Dermis blood vessel endothelial cell (primary cell): Measurements from ENCODE around the gene COPA. TPM values are rescaled to one million over a fixed set of nuclear protein-coding genes. Genes with fewer than 3 reads are reported as not detected.

Experiments used
- DNase-seq: peaks from one replicate; pipeline ENCODE4 v3.0.0; 2010
- total RNA-seq: library from RNA; depleted of rRNA; stranded (reverse); fragments of >200 nt; gene quantifications from 2 replicates; pipeline ENCODE4 v1.2.3, GENCODE V29; 2014

COPA gene
- total RNA-seq, 1 donor from 2014 or later = 248 TPM

DNA sequence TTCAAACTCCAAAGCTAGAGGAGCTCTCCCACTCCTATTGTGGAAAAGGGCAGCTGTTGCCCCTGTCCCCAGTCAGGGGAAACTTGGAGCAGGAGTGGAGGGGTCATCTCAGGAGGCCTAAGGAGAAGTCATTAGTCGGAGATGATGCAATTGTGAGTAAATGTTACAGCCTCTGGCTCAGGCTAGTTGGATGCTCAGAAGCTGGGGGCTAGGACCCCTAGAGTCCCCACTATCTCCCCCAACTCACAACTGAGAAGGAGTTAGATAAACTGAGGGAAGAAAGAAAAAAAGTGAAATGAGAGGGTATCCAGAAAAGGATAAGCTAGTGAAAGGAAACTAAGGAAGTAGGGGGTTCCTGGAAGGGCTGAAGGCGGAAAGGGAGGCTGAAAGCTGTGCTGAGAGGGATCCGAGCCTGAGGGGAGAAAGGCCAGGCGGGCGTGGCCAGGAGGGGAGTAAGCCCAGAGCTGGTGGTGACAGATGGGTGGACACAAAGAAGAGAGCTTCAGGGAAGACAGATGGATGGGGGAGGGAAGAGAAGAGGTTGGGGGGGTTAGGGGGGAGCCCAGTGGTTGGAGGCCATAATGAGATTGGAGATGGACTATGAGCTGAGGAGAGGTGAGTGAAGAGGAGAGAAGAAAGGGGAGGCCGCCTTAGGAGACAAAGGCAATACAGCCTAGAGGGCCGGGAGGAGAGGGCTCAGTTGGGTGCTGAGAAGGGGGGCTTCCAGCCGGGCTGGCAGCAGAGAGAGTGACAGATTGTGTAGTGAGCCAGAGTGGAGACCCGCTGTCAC lies 19.3 kb upstream of the COPA start:
- DNase-seq = no peak

DNA sequence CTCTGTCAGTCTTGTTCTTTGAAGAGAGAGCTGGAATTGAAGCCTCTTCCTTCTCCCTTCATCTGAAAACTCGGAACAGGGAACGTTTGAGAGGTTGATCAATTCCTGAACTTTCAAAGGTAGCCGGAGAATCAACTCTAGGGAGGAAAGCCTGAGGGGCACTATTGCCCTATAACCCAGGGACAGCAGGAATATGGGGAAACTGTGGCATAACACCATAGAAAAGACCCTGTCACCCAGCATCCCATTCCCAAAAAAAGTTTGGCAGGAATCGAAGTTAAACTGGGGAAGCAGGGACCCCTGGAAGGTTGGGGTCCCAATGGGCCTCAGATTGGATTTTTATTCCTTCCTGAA lies 18.7 kb upstream of the COPA start:
- DNase-seq = no peak

DNA sequence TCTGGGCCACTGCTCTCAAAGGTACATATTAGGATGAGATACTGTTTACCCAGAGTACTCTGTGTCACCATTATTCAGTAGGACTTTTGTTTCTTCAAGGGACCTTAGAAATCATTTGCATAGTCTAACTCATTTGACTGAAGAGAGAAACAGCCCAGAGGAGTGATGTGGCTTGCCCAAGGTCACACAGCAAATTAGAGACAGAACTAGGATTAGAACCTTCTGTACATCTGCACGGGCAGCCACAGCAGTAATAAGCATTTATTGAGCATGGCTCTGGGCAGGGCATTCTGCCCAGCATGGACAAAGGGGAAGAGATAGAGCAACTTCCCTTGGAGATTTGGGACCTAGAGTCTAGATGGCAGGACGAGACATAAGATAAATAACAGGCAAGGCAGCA lies 18.1 kb upstream of the COPA start:
- no peak for DNase-seq

- DNase-seq = no peak
Observed at GRCh38 chr1:160360227-160360695, 17.2 kb upstream of the COPA start.

DNA sequence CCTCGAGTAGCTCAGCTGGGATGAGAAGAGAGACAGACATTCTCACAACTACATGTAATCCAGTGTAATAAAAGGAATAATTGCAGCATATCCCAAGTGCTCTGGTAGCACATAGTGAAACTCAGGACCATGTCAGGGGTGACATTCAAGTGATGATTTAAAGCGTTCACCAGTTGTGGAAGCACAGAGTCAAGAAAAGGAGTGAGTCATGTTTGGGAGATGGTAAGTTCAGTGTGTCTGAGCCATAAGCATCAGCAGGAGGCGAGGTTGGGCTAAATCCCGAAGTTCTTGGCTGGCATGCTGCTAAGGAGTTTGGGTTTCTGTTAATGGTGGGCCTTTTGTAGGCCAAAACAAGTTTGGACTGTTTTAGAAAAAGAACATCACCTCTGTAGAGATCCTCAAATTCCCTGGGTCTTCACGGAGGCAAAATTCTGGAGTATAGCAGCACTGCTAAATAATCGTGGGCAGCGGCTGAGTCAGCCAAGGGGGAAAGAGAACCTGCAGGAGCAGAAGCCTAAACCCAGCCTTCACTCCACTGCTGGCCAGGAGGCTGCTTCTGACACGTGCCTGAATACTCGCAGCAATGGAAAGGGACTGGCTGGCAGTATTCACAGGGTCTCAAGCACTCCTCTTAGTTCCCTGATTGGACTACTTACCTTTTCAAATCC lies 16.6 kb upstream of the COPA start:
- DNase-seq = no peak

DNA sequence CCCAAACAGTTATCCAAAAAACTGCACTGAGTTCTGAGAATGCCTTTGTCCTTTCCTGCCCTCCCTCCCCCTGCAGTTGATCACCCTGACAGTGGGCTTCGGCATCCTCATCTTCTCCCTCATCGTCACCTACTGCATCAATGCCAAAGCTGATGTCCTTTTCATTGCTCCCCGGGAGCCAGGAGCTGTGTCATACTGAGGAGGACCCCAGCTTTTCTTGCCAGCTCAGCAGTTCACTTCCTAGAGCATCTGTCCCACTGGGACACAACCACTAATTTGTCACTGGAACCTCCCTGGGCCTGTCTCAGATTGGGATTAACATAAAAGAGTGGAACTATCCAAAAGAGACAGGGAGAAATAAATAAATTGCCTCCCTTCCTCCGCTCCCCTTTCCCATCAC lies 15.0 kb upstream of the COPA start:
- no peak for DNase-seq

GRCh38 chr1:160357286-160358002 lies 14.4 kb upstream of the COPA start:
- DNase-seq = no peak

GRCh38 chr1:160354388-160354985 lies 11.4 kb upstream of the COPA start:
- peak; percentile 58 for DNase-seq

- peak; percentile 13 for DNase-seq
Observed at GRCh38 chr1:160353223-160353622, 10.2 kb upstream of the COPA start.

DNA sequence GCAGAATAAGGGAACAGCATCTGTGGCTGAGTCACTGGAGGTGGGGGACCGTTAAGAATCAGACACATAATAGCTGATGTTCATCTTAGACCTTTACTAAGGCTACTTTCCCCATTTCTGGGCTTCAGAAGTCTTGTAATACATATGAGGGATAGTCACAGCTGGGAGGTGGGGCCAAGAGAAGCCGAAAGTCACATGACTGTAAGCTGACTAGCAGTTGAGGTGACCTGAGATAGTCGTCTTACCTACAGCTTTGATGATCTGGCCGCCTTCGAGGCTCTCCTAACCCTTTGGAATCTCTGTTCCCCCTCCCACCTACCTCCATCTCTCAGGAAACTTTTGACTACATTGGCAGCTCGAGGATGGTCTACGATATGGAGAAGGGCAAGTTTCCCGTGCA lies 9.5 kb upstream of the COPA start:
- no peak for DNase-seq

DNA sequence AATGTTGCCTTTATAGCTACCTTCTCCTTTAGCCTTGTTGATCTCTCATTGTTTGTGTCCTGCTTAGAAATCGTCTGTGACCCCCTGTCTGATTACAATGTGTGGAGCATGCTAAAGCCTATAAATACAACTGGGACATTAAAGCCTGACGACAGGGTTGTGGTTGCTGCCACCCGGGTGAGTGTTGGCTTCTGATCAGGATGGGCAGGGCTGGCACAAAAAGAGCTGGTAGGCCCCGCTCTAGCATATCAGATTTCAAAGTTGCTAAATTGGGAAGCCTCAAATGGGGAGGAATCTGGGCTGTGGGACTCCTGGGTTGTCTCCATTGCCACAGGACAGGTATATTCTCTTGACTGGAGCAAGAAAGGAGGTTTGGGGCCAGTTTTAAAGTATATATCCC lies 8.6 kb upstream of the COPA start:
- DNase-seq = no peak

- DNase-seq = no peak
Observed at GRCh38 chr1:160346958-160347357, 3.9 kb upstream of the COPA start.

GRCh38 chr1:160346463-160346862 lies 3.4 kb upstream of the COPA start:
- DNase-seq = no peak

- no peak for DNase-seq
Observed at GRCh38 chr1:160344936-160345335, 1.9 kb upstream of the COPA start.

DNA sequence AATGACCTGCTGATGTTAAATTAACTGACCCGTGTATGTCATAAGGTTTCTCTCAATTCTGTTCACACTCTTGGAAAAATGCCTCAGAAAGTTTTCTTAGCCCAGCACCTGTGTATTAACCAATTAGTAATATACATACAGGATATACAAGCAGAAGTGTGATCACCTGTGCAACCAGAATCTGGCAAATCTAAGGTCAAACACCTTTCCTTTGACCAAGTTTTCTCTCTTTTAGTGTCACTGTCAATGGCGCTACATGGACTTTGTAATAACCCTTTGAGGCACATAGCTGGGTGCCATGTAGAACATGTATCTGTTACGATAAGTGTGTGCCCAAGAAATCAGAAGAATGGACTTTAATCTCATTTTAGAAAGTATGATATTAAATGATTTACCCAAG lies 1.2 kb upstream of the COPA start:
- DNase-seq = no peak

- DNase-seq = peak; percentile 37
Observed at GRCh38 chr1:160342526-160342925, 524 bp downstream of the COPA start.

- DNase-seq = no peak
Observed at GRCh38 chr1:160340866-160341265, 2.2 kb downstream of the COPA start.

DNA sequence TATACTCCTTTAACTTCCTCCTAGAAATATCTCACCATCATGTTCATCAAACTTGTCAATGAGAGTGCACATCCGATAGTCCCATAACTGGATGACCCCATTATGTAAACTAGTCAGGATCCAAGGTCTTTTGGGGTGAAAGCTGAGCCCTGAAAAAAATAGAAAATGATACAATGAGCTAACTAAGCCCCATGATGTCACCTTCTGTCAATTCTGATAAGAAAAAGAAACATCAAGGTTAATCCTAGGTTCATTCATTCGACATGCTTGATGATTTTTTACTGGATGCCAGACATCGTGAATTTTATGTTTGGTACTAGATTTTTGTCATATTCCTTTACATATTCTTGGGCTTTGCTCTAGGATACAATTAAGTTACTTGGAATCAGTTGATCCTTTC lies 2.9 kb downstream of the COPA start:
- peak; percentile 6 for DNase-seq

DNA sequence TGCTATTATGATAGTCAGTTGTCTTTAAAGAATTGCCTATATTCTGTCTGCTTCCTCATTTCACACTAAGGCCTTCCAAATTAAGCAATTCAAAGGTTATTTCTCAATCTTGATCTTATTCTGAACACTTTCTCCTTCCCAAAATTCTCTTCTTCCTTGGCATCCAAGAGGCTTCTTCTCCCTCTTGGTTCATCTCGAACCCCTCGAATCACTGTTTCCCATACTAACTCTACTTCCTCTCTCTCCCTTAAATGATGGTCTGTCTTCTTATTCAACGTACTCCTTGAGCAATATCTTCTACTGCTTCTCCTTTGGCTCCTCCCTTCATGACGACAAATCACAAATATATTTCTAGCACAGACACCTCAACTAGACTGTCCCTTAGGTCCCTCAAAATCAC lies 4.5 kb downstream of the COPA start:
- no peak for DNase-seq

- DNase-seq = no peak
Observed at GRCh38 chr1:160332516-160332915, 10.5 kb downstream of the COPA start.

DNA sequence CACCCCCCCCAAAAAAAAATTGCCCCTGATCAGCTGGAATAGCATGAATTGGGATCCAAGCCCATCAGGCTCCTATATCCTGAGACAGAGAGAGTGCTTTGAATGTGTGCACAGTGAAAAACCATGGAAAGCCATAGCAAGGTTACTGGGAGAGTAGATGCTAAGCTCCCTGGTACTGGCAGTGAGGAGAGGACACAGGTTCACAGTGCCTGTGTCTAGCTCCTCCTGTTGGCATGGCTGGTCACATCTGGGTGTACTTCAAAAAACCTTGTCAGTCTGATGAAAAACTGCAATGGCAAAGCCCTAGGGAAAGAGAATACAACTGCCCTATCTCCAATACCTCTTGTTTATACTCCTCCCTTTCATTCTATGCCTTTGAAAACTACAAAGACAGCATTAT lies 12.9 kb downstream of the COPA start:
- no peak for DNase-seq

DNA sequence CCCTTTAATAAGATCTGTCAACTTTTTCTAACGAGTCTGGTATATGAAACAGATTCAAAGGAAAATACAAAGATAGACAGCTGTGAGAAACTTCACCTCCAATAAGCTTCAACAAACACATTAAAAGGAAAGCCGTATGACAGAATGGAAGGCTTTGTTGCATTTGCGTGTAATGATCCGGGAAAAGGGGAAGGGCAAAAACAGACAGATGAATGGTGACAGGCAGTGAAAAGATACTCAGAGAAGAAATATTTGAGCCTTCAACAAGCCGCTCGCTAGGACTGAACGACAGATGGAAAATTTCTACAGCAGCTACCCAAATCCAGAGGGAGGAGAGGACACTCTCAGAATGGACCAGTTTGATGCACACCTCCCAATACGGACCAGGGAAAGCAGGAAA lies 14.9 kb downstream of the COPA start:
- DNase-seq = no peak

DNA sequence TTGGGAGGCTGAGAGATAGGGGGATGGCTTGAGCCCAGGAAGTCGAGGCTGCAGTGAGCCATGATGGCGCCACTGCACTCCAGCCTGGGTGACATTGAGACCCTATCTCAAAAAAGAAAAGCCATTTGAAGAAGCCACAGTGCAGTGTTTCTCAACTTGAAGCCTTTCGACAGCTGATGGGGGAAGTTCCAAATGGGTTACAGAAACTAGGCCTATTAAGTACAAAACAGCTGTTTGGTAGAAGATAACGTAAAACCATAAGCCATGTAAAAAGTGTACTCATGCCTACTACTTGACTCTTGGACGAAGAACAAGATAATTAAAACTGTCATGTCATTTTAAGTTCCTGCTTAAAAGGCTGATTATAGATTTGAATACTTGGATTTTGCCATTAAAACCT lies 16.6 kb downstream of the COPA start:
- no peak for DNase-seq
